HCT116 (cell line): Measurements from ENCODE around the gene RAI1. TPM values are rescaled to one million over a fixed set of nuclear protein-coding genes. Genes with fewer than 3 reads are reported as not detected.

Experiments used
- ATAC-seq: fragments of 200-7000 bp; cut with Tn5 transposase; 2 replicates; pipeline ENCODE4 v1.9.1; 2020; ENCODE audit warnings: mild to moderate bottlenecking, moderate library complexity
- BruUV-seq: library from RNA; stranded (reverse); fragments of 400-500 nt; replicated peaks from 2 replicates; lab custom pipeline; 2021; lab: Mats Ljungman, UMichigan
- CTCF ChIA-PET: fragments of 300-600 bp; sonication (Branson Sonifier 250); formaldehyde crosslinking; loops from one replicate; lab custom pipeline; 2021; ENCODE audit warnings: antibody characterized with exemption; lab: Charles Lee
- POLR2A ChIA-PET: fragments of 300-600, 350-600 bp; sonication (Branson Sonifier 250); formaldehyde crosslinking; loops from one replicate; lab custom pipeline; 2021; ENCODE audit warnings: antibody characterized with exemption; lab: Charles Lee
- RAD21 ChIA-PET, 2 experiments: fragments of 300-600 bp; sonication (Branson Sonifier 250); formaldehyde crosslinking; loops; one replicate each; lab custom pipeline; 2023; ENCODE audit warnings: low total read pairs in 2 of 2; ENCODE audit not compliant: uncharacterized antibody in 2 of 2, unreplicated experiment in 2 of 2, low non-redundant PET in 1 of 2; lab: Charles Lee
- DNase-seq: peaks from one replicate; pipeline ENCODE4 v3.0.0-alpha.2; 2010; ENCODE audit warnings: low read depth, low spot score
- H2AFZ ChIP-seq: fragments of 200-600 bp; shearing (Covaris generic), sonication (generic); 2 replicates; pipeline ENCODE4 v1.6.1; 2017; ENCODE audit warnings: low read depth, mixed run types, mixed read lengths, antibody characterized with exemption, low read length; ENCODE audit not compliant: poor library complexity, severe bottlenecking
- H3K27ac ChIP-seq: 2 replicates; pipeline ENCODE4 v1.5.1; 2012; ENCODE audit warnings: low read depth, low read length
- H3K27me3 ChIP-seq: fragments of 200-600 bp; sonication (generic); 2 replicates; pipeline ENCODE4 v1.6.1; 2016; ENCODE audit warnings: mixed run types, low read length, mixed read lengths; ENCODE audit not compliant: insufficient read depth
- H3K36me3 ChIP-seq, 2 experiments: fragments of 200-500 bp in 1 of 2; fragments of 200-600 bp in 1 of 2; sonication (Bioruptor generic) in 1 of 2; sonication (generic) in 1 of 2; 2 replicates each; pipeline versions ENCODE4 v1.5.1 to v1.6.1; 2014 to 2016; ENCODE audit warnings: low read length in 2 of 2, inconsistent platforms in 1 of 2, mixed read lengths in 1 of 2, mixed run types in 1 of 2; ENCODE audit not compliant: insufficient read depth in 2 of 2, control insufficient read depth in 1 of 2
- H3K4me1 ChIP-seq, 2 experiments: fragments of 200-600 bp in 1 of 2; sonication (generic) in 1 of 2; 2 replicates each; pipeline versions ENCODE4 v1.5.1 to v1.6.1; 2012 to 2017; ENCODE audit warnings: low read length in 2 of 2, inconsistent platforms in 1 of 2, mild to moderate bottlenecking in 1 of 2, mixed read lengths in 1 of 2, mixed run types in 1 of 2, moderate library complexity in 1 of 2; ENCODE audit not compliant: insufficient read depth in 2 of 2, control insufficient read depth in 1 of 2
- H3K4me2 ChIP-seq: fragments of 200-600 bp; sonication (generic); 2 replicates; pipeline ENCODE4 v1.6.1; 2017; ENCODE audit warnings: mixed run types, low read length, mixed read lengths
- H3K4me3 ChIP-seq, 2 experiments: fragments of 200-600 bp in 1 of 2; sonication (generic) in 1 of 2; replicated peaks in 1 of 2; 2 replicates each; pipeline ENCODE4 v1.5.1; 2011 to 2016; ENCODE audit warnings: low read length in 2 of 2, control low read depth in 1 of 2, low read depth in 1 of 2, mild to moderate bottlenecking in 1 of 2, mixed read lengths in 1 of 2, mixed run types in 1 of 2
- H3K79me2 ChIP-seq: fragments of 200-600 bp; sonication (generic); 2 replicates; pipeline ENCODE4 v1.6.1; 2017; ENCODE audit warnings: mild to moderate bottlenecking, mixed run types, low read length, moderate library complexity, mixed read lengths; ENCODE audit not compliant: insufficient read depth
- H3K9ac ChIP-seq: fragments of 200-600 bp; sonication (generic); 2 replicates; pipeline ENCODE4 v1.6.1; 2016; ENCODE audit warnings: low read length, mixed read lengths
- H3K9me2 ChIP-seq: fragments of 200-600 bp; sonication (generic), shearing (Covaris generic); 2 replicates; pipeline ENCODE4 v1.6.1; 2017; ENCODE audit warnings: mixed run types, mild to moderate bottlenecking, moderate library complexity; ENCODE audit not compliant: insufficient read depth
- H3K9me3 ChIP-seq, 2 experiments: fragments of 200-500 bp in 1 of 2; fragments of 200-600 bp in 1 of 2; sonication (Bioruptor generic) in 1 of 2; sonication (generic) in 1 of 2; 2 replicates each; pipeline ENCODE4 v1.6.1; 2014 to 2017; ENCODE audit warnings: low read length in 2 of 2, mixed read lengths in 2 of 2, inconsistent platforms in 1 of 2, low read depth in 1 of 2, mild to moderate bottlenecking in 1 of 2, mixed run types in 1 of 2, moderate library complexity in 1 of 2; ENCODE audit not compliant: control insufficient read depth in 1 of 2, insufficient read depth in 1 of 2
- H4K20me1 ChIP-seq: fragments of 200-600 bp; sonication (generic), shearing (Covaris generic); 2 replicates; pipeline ENCODE4 v1.6.1; 2017; ENCODE audit warnings: mixed run types, mild to moderate bottlenecking, moderate library complexity; ENCODE audit not compliant: insufficient read depth
- ATF3 ChIP-seq: IDR thresholded peaks from 2 replicates; pipeline ENCODE4 v1.6.1; 2012
- CBX3 ChIP-seq: IDR thresholded peaks from 2 replicates; pipeline ENCODE4 v1.6.1; 2012; ENCODE audit warnings: low read depth
- EZH2 ChIP-seq: fragments of 200-600 bp; sonication (generic); IDR thresholded peaks from 2 replicates; pipeline ENCODE4 v1.6.1; 2017; ENCODE audit warnings: antibody characterized with exemption, mixed run types
- FOSL1 ChIP-seq: IDR thresholded peaks from 2 replicates; pipeline ENCODE4 v1.6.1; 2012; ENCODE audit warnings: low read depth
- MAX ChIP-seq: IDR thresholded peaks from 2 replicates; pipeline ENCODE4 v1.6.1; 2012
- RAD21 ChIP-seq: IDR thresholded peaks from 2 replicates; pipeline ENCODE4 v1.6.1; 2012; ENCODE audit warnings: low read depth, mild to moderate bottlenecking
- ZBTB33 ChIP-seq: IDR thresholded peaks from 2 replicates; pipeline ENCODE4 v1.6.1; 2011; ENCODE audit warnings: mild to moderate bottlenecking, low read length, moderate library complexity; ENCODE audit not compliant: insufficient replicate concordance; ENCODE audit errors: extremely low read depth
- ZFX ChIP-seq: fragments of 450-650 bp; IDR thresholded peaks from 2 replicates; pipeline ENCODE4 v1.6.1; 2017
- intact Hi-C: fragments of 100-400 bp; cut with micrococcal nuclease; formaldehyde crosslinking; loops from 2 replicates; pipeline ENCODE4 v1.10.0; 2022
- total RNA-seq: library from RNA; stranded (reverse); gene quantifications from one replicate; pipeline ENCODE4 v1.2.1, GENCODE V29; 2021; ENCODE audit not compliant: unreplicated experiment

The RAI1 gene
- total RNA-seq, 1 experiment from 2014 or later = 38.5 TPM

- no peaks in the 10 kb centered on the region for H3K9me3 ChIP-seq
- intact Hi-C loops = no loop called here
- TF ChIP-seq ATF3 (no peak), FOSL1 (no peak), EZH2 (no peak), MAX (no peak), ZBTB33 (no peak), CBX3 (no peak), RAD21 (no peak), ZFX (no peak)
- TF ChIP-seq, all 23 proteins: peak for 0
- Histone ChIP-seq H3K4me2 (no peak overlapping the region), H3K36me3 (no peaks in the 10 kb centered on the region), H3K79me2 (peaks cover 62% of the 10 kb centered on the region; the same call in 1 of the 2 replicates), H3K4me1 (peaks cover 34 to 38% of the 10 kb centered on the region in 2 experiments), H3K27ac (no peak overlapping the region), H3K9ac (no peak overlapping the region), H2AFZ (no peak overlapping the region), H3K4me3 (no peak overlapping the region), H4K20me1 (no peaks in the 10 kb centered on the region), H3K27me3 (no peaks in the 10 kb centered on the region), H3K9me2 (no peaks in the 10 kb centered on the region)
- no peak for DNase-seq
- no TSS peak for BruUV-seq
- RAD21 ChIA-PET = no interaction called here
- ATAC-seq = no peak
- POLR2A ChIA-PET = no interaction called here
- CTCF ChIA-PET = no interaction called here
Observed at GRCh38 chr17:17743391-17744112, 62.3 kb downstream of the RAI1 start.
